ENCODE measurements around the gene SLC35F3. TPM values are rescaled to one million over a fixed set of nuclear protein-coding genes. Genes with fewer than 3 reads are reported as not detected.

SLC35F3 gene
- total RNA-seq, 2 experiments from 2014 or later = not detected

- ChIA-PET POLR2A (no interaction called here), CTCF (ENCODE audit: unreplicated experiment) (no interaction called here)
- Histone ChIP-seq H3K79me2 (ENCODE audit: insufficient read depth, low read depth, low read length) (no peaks in the 10 kb centered on the region), H3K4me1 (ENCODE audit: insufficient read depth, low read length, poor library complexity, severe bottlenecking) (no peaks in the 10 kb centered on the region), H3K4me2 (ENCODE audit: low read length) (no peak overlapping the region), H3K27ac (ENCODE audit: low read depth, low read length, poor library complexity, severe bottlenecking) (no peak overlapping the region), H4K20me1 (ENCODE audit: insufficient read depth, low read length) (no peaks in the 10 kb centered on the region), H3K9me3 (ENCODE audit: low read length) (0 out of 2 replicates have a peak, but pooled peaks cover 8% of the 10 kb centered on the region), H3K4me3 (ENCODE audit: low read depth, low read length, poor library complexity, severe bottlenecking) (no peak overlapping the region), H2AFZ (ENCODE audit: low read length) (no peak overlapping the region), H3K36me3 (ENCODE audit: insufficient read depth, low read length) (no peaks in the 10 kb centered on the region), H3K9me2 (ENCODE audit: insufficient read depth, low read length) (no peaks in the 10 kb centered on the region)
- BruUV-seq (replicated peaks) = no TSS peak
- no peak for DNase-seq (ENCODE audit: low spot score)
- TF ChIP-seq CTCF (conservative IDR thresholded peaks at IDR 0.05; ENCODE audit: low read length) (no peak), EZH2phosphoT487 (IDR thresholded peaks at IDR 0.05; ENCODE audit: borderline replicate concordance, low read depth, low read length) (no peak)
- intact Hi-C loops (cut with micrococcal nuclease; ENCODE audit: unreplicated experiment) = no loop called here
These were observed 191.8 kb downstream of the SLC35F3 start for GRCh38 chr1:234096161-234096770.

- Histone ChIP-seq H2AFZ (ENCODE audit: low read length) (no peak overlapping the region), H3K9me2 (ENCODE audit: insufficient read depth, low read length) (no peaks in the 10 kb centered on the region), H3K4me1 (ENCODE audit: insufficient read depth, low read length, poor library complexity, severe bottlenecking) (no peaks in the 10 kb centered on the region), H3K27ac (ENCODE audit: low read depth, low read length, poor library complexity, severe bottlenecking) (no peak overlapping the region), H4K20me1 (ENCODE audit: insufficient read depth, low read length) (no peaks in the 10 kb centered on the region), H3K4me3 (ENCODE audit: low read depth, low read length, poor library complexity, severe bottlenecking) (no peak overlapping the region), H3K9me3 (ENCODE audit: low read length) (0 out of 2 replicates have a peak, but pooled peaks cover 8% of the 10 kb centered on the region), H3K79me2 (ENCODE audit: insufficient read depth, low read depth, low read length) (no peaks in the 10 kb centered on the region), H3K36me3 (ENCODE audit: insufficient read depth, low read length) (no peaks in the 10 kb centered on the region), H3K4me2 (ENCODE audit: low read length) (no peak overlapping the region)
- no peak for DNase-seq (ENCODE audit: low spot score)
- no TSS peak for BruUV-seq (replicated peaks)
- CTCF ChIA-PET (ENCODE audit: unreplicated experiment) = no interaction called here
- intact Hi-C loops (cut with micrococcal nuclease; ENCODE audit: unreplicated experiment) = no loop called here
- POLR2A ChIA-PET = no interaction called here
- TF ChIP-seq CTCF (conservative IDR thresholded peaks at IDR 0.05; ENCODE audit: low read length) = no peak
- TF ChIP-seq EZH2phosphoT487 (IDR thresholded peaks at IDR 0.05; ENCODE audit: borderline replicate concordance, low read depth, low read length) = no peak
These were observed 198.1 kb downstream of the SLC35F3 start for GRCh38 chr1:234102583-234102982.

- Histone ChIP-seq H3K4me3 (ENCODE audit: low read depth, low read length, poor library complexity, severe bottlenecking) (no peak overlapping the region), H3K27ac (ENCODE audit: low read depth, low read length, poor library complexity, severe bottlenecking) (no peak overlapping the region), H3K4me2 (ENCODE audit: low read length) (no peak overlapping the region), H3K9me3 (ENCODE audit: low read length) (0 out of 2 replicates have a peak, but pooled peaks cover 7% of the 10 kb centered on the region), H3K4me1 (ENCODE audit: insufficient read depth, low read length, poor library complexity, severe bottlenecking) (no peaks in the 10 kb centered on the region), H3K79me2 (ENCODE audit: insufficient read depth, low read depth, low read length) (no peaks in the 10 kb centered on the region), H2AFZ (ENCODE audit: low read length) (no peak overlapping the region), H3K9me2 (ENCODE audit: insufficient read depth, low read length) (no peaks in the 10 kb centered on the region), H4K20me1 (ENCODE audit: insufficient read depth, low read length) (no peaks in the 10 kb centered on the region), H3K36me3 (ENCODE audit: insufficient read depth, low read length) (no peaks in the 10 kb centered on the region)
- DNase-seq (ENCODE audit: low spot score) = no peak
- TF ChIP-seq CTCF (conservative IDR thresholded peaks at IDR 0.05; ENCODE audit: low read length) (no peak), EZH2phosphoT487 (IDR thresholded peaks at IDR 0.05; ENCODE audit: borderline replicate concordance, low read depth, low read length) (no peak)
- ChIA-PET CTCF (ENCODE audit: unreplicated experiment) (no interaction called here), POLR2A (no interaction called here)
- intact Hi-C loops (cut with micrococcal nuclease; ENCODE audit: unreplicated experiment) = no loop called here
- no TSS peak for BruUV-seq (replicated peaks)
These were observed 198.7 kb downstream of the SLC35F3 start for GRCh38 chr1:234103198-234103597.
